Right ventricle myocardium superior (tissue), 1 donor: ENCODE measurements around the gene HSPA8. TPM values are rescaled to one million over a fixed set of nuclear protein-coding genes. Genes with fewer than 3 reads are reported as not detected.
A peak's percentile ranks its signal among the peaks of the same experiment; 100 is the strongest.

Experiments used
- ATAC-seq: fragments of 200-7000 bp; cut with Tn5 transposase; one replicate; pipeline ENCODE4 v1.9.1; 2020; ENCODE audit warnings: mild to moderate bottlenecking; ENCODE audit not compliant: poor library complexity
- DNase-seq: peaks from one replicate; pipeline ENCODE4 v3.0.0-alpha.2; 2020
- intact Hi-C: fragments of 100-400 bp; cut with DNase I; formaldehyde crosslinking; loops from one replicate; pipeline ENCODE4 v1.11.2; 2022
- total RNA-seq: library from RNA; stranded (reverse); fragmentation: NEBNext Ultra II Directional; extraction: Animal tissue kit (Norgen Biotek cat#: 25700); gene quantifications from one replicate; pipeline ENCODE4 v1.2.1, GENCODE V29; 2021
- donor health status: DM: no; HTN: yes; CAD: no; lungs with severe emphysema.

HSPA8 gene
- total RNA-seq, 1 donor from 2014 or later = 1,336 TPM

DNA sequence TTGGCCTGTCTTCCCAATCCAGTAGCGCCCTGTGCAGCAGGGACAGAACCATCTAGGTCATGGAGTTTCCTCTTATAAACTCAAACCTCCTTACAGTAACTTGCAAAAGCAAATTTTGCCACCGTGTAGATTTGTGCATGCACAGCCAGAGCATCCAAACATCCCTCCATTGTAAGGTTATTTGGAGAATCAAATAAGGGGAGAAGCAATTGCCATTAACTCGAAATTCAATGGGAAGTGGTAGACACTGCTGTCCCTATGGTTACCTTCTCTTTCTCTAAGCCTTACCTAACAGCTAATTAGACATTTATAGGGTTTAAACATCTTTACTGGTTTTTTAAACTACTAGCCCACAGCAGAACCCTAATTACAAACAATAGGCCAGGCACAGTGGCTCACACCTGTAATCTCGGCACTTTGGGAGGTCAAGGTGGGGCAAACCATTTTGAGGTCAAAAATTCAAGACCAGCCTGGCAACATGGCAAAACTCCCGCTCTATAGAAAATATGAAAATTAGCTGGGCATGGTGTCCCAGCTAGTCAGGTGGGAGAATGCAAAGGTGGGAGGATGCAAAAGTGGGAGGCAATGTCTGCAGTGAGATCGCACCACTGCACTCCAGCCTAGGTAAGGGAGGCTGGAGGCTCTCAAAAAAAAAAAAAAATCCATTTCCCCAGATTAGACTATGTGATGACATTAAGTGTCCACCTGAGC is 6.6 kb downstream of the HSPA8 start:
- ATAC-seq = no peak
- DNase-seq = no peak
- intact Hi-C loops = no loop called here

DNA sequence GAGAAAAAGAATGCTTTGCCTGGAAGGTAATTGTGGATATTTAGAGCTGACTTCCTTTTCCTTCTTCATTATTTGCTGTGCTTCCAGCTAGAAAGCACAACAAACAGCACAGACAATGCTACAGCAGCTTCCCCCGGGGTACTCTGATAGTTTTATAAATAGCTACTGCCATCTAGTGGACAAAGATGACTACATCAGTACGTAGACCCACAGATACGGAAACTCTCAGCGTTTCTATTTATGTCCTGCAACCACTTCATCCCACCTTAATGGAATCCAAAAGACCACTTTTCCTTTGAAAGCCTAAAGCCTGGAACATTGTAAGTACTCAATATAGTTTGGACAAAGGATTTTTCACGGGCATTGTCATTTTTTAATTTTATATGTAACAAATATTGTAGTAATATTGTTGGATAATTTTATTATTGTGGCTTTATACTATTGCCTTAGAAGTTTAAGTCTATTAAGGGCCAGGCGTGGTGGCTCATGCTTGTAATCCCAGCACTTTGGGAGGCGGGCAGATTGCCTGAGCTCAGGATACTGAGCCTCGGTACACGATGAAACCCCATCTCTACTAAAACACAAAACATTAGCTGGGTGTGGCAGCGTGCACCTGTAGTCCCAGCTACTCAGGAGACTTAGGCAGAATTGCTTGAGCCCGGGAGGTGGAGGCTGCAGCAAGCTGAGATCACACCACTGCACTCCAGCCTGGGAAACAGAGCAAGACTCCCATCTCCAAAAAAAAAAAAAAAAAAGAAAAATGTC is 7.5 kb downstream of the HSPA8 start:
- ATAC-seq (peak; percentile 87), DNase-seq (no peak)
- intact Hi-C loops = no loop called here

DNA sequence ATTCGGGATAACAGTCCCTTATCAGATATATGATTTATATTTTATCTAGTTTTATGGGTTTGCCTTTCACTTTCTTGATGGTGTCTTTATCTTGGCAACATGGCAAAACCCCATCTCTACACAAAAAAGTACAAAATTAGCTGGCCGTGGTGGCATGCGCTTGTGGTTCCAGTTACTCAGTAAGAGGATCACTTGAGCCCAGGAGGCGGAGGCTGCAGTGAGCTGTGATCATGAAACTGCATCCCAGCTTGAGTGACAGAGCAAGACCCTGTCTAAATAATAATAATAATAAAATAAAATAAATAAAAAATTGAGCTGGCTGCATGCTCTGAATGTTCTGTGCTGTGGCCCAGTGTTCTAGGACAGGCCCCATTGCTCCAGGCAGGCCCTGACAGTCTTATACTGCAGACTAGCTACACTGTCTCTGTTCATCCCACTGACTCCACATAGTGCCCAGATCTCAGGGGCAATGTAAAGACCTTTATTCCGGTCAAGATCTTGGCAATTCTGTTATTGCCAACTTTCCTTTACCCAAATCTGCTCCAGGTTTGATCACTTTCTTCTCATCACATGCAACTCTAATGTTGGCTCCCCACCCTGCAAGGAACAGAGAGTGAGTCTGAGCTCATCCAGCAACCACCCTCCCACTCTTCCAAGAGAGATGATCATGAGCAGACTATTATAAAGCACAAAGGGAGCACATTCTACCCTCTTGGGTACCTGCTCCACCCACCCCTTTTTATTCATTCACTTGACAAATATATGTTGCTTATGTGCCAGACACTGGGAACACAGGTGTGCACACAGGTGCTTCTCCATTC is 8.8 kb downstream of the HSPA8 start:
- ATAC-seq = no peak
- intact Hi-C loops = no loop called here

DNA sequence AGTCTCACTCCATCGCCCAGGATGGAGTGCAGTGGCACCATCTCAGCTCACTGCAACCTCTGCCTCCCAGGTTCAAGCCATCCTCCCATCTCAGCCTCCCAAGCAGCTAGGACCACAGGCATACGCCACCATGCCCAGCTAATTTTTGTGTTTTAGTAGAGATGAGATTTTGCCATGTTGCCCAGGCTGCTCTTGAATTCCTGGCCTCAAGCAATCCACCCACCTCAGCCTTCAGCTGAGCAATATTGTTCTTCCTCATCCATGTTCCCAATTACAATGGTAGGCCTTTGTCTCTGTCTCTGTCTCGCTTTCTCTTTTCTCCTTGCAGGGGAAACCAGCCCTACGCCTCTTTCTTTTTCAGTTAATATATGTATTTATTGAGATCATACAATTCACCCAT is 10.3 kb downstream of the HSPA8 start:
- ATAC-seq = no peak
- intact Hi-C loops = no loop called here
- DNase-seq = no peak

More for the DNA sequence above, 8.8 kb downstream of the HSPA8 start:
- no peak for DNase-seq

DNA sequence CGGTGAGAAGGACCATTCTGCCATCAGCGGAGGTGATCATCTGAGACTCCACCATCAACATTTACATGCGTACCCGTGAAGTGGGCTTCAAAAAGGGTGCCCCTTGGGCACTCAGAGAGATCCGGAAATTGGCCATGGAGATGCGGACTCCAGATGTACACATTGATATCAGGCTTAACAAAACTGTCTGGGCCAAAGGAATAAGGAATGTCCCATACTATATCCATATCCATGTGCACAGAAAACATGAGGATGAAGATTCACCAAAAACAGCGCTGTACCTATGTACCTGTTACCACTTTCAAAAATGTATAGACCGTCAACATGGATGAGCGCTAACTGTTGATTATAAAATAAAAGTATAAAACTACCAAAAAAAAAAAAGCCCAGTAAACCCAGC is 10.8 kb downstream of the HSPA8 start:
- ATAC-seq (no peak), DNase-seq (no peak)
- intact Hi-C loops = no loop called here

DNA sequence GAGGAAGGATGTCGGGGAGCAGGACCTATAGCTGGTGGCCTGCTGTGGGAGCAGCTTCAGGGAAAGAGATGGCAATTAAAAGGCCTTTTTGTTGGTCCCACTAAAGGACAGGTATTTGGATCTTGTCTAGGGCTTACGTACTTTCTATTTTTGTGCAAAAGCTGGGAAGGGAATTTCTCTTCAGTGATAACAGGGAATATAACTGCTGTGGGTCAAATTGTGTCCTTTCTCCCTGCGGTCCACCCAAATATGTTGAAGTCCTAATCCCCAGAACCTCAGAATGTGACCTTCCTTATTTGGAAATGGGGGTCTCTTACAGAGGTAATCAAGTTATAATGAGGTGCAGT is 14.0 kb downstream of the HSPA8 start:
- intact Hi-C loops = no loop called here
- DNase-seq (no peak), ATAC-seq (no peak)

DNA sequence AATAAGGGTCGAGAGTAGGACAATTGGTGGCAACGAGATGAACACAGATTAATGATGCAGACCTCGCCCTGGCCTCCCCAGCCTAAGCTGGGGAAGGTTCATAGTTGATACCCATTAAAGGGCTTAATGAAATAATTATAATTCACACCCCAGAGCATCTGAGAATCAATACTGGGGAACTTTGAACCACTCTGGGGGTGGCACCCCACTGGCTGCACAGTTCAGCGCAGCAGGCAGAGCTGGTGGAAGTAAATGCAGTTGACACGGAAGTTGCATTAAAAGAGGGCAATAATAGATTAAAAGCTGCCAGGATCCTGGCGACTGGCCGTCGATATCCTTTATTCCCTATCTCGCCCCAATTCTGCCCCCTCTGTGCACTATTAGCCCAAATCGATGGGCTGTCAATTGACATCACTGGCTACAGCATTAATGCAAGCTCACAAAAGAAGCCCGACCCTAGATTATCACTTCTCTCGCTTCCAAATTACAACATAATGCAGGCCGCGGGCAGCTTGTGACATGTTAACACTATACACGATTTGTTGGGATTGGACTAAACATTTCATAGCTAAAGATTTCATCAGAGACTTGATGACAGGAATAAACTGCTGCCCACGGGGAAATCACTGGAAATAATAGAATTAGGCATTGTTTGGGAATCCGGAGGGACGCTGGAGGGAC is 14.5 kb downstream of the HSPA8 start:
- intact Hi-C loops = no loop called here
- no peak for ATAC-seq
- no peak for DNase-seq

DNA sequence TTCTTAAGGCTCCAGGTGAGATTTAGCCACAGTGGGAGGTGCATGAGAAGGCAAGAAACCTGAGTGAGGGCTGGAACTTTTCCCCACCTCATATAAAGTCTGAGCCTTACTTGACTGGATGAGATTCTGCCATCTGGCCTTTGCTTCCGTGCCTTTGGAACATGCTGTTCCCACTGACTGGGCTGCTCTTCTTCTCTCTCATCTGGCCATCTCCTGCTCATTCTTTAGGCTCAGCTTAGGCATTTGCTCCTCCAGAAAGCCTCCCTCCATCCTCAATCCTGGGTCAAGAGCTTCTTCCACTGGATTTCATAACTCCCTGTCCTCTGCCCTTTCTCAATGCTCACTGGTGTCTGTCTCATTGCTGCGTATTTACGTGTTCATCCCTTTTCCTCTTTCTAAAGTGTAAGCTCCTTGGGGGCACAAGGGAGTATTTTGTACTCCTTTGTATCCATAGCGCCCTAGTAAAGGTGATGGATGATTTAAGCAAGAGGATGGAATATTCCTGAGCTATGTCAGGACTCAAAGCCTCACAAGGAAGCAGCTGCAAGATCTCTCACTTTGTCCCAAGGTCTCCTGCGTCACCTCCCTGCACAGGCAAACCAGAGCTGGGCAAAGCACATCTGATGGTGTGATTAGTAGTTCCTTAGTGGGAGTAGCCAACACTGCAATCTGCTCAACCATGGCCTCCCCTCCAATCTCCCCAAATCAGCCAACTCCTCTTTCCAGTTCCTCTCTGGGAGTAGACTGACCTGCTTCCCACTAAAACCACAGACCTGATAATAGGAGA is 15.3 kb downstream of the HSPA8 start:
- intact Hi-C loops = no loop called here
- DNase-seq = no peak
- ATAC-seq = no peak

DNA sequence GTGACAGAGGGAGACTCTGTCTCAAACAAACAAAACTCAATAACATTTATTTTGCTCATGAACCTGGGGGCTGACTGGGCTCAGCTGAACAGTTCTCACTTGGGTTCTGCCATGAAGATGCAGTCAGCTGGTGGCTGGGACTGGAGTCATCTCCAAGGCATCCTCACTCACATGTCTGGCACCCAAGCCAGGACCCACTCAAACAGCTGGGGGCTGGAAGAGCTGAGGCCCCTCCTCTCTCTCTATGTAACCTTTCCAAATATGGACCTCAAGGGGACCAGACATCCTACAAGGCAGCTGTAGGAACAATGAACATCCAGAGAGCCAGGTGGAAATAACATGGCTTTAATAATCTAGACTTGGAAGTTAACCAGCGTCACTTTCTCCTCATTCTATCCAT is 16.8 kb downstream of the HSPA8 start:
- intact Hi-C loops = no loop called here
- DNase-seq (no peak), ATAC-seq (no peak)

DNA sequence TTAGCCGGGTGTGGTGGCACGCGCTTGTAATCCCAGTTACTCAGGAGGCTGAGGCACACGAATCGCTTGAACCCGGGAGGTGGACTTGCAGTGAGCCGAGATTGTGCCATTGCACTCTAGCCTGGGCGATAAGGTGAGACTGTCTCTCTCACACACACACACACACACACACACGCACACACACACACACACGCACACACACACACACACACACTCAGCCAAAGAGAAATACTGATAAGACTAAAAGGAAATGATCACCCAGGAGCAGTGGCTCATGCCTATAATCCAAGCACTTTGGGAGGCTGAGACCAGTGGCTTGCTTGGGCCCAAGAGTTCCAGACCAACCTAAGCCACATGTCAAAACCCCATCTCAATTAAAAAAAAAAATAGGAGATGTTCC is 20.8 kb downstream of the HSPA8 start:
- DNase-seq (no peak), ATAC-seq (no peak)

DNA sequence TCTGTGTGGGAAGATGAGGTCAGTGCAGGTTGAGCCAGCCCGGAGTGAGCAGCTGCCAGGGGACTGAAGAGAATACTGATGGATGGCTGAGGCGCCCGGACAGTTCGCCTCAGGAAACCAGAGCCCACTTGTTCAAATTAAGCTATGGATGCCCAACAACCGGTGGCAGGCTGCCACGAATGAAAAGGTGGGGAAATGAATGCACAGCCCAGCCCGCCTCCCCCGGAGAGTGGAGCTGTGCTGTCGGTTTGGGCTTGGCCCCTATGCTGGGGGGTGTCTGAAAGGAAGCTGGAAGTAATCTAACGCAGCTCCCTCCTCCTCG is 21.9 kb downstream of the HSPA8 start:
- intact Hi-C loops = no loop called here
- ATAC-seq (no peak), DNase-seq (no peak)

More for the DNA sequence above, 20.8 kb downstream of the HSPA8 start:
- intact Hi-C loops = no loop called here

DNA sequence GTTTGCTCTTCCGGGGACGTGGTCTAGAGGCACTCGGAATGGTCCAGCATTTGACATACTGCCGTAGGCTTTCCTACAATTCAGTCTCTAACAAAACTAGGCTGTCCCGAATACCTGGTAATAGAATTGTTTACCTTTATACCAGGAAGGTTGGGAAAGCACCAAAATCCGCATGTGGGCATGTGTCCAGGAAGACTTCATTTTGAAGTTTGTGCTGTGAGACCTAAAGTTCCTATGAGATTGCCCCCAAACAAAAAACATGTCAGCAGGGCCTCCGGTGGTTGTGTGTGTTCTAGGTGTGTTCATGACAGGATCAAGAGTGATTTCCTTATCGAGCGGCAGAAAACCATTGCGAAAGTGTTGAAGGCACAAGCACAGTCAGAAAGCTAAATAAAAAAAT is 26.1 kb downstream of the HSPA8 start:
- intact Hi-C loops = no loop called here
- ATAC-seq = no peak
- no peak for DNase-seq

DNA sequence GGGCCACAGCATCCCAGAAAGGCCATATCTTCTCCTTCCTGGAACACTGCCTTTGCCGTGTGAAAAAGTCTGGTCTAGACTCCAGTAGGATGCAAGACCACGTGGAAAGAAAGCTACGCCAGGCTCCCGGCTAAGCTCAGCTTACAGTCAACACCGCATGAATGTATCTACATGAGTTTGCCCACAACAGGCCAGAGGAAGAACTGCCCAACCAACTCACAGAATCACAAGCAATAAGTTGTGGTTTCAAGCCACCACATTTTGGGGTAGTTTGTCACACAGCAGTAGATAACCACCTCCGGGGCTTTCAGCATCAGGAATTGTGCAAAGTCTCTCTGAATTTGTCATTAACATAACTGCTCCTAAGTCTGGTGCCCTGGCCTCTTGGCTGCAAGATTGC is 27.3 kb downstream of the HSPA8 start:
- no peak for DNase-seq
- intact Hi-C loops = no loop called here
- no peak for ATAC-seq

DNA sequence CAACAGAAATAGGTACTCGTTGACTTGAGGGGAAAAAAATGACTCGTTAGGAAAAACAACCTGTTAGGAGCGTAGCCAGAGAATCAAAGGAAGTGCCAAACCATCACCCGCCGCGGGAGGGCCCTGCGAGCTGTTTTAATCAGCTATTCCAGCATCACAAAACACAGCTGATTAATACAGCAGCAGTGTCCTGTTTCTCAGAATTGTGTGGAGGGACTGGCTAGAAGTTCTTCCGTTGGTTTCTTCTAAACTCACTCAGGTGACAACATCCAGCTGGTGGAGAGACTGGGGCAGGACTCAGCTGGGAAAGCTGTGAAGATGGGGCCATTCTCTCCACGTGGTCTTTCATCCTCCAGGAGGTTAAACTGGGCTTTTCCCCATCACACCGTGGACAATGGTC is 28.0 kb downstream of the HSPA8 start:
- intact Hi-C loops = no loop called here
- ATAC-seq = no peak

DNA sequence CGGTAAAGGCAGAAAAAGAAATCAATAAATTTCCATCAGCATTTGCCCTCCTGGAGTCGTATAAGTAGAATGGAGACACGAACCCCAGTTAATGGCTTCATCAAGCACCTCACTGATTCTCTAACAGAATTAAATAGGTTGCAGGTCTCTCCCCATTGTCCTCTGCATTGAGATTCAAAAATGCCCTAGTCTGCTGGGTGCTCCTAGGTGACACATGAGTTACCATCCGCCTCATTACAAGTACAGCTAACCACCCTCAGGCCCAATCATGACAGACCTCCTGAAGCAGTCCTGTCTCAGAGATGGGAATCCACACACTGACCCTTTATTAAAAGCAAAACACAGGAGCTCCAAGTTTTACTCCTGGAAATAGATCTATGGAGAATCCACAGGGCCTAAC is 31.4 kb downstream of the HSPA8 start:
- ATAC-seq = no peak
- intact Hi-C loops = no loop called here

More for the DNA sequence above, 28.0 kb downstream of the HSPA8 start:
- DNase-seq = no peak

DNA sequence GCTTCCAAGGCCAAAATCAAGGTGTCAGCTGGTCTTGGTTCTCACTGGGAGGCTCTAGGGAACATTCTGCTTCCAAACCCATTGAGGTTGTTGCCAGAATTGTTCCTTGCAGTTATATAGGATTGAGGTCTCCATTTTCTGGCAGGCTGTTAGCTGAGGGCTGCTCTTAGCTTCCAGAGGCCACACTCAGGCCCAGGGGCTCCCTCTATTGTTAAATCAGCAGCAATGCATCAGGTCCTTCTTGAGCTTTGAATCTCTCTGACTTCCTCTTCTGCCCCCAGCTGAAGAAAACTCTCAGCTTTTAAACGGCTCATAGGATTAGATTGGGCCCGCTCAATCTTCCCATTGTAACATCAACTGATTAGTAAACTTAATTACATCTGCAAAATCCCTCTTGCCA is 41.0 kb downstream of the HSPA8 start:
- no peak for DNase-seq
- intact Hi-C loops = loop anchor here (5.0 kb wide), 1 partner anchor 109 kb away; no protein-coding TSS in a partner anchor
- no peak for ATAC-seq

More for the DNA sequence above, 31.4 kb downstream of the HSPA8 start:
- no peak for DNase-seq

DNA sequence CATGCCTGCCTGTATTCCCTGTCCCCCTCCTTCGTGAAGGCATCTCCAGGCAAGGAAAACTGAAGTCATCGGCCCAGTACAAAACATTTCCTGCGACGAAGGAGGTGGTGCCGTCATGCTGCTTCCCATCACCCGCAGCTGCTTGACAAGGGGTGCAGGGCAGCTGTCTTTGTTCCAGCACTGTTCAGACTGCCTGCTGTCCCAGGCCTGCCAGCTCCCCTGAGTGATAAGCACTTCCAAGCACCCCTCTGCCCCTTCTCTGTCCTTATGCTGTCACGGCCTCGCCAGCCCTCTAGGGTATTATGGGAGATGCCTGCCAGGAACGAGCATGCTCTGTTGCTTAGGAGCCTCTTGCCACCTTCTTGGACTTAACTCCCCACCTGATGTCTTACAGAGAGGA is 43.2 kb downstream of the HSPA8 start:
- intact Hi-C loops = no loop called here
- ATAC-seq (peak; percentile 76), DNase-seq (peak; percentile 48)

DNA sequence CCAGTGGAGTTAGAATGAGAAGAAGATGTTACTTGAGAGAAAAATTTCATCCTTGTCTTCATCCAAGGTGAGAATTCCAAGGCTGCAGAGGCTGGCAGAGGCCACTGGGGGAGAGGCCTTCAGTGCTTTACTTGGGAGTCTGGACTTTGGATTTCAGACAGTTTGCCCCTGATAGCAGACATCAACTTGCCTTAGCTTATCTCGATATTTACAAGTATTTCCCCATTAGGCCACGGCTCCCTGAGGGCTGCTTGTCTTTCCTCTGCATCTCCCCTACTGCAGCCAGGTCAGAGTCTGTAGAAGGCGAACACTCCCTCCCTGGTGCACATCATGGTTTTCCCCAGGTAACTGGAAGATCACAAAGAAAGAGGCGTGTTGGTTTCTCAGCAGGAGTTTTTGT is 50.4 kb downstream of the HSPA8 start:
- intact Hi-C loops = no loop called here
- no peak for DNase-seq

More for the DNA sequence above, 50.4 kb downstream of the HSPA8 start:
- ATAC-seq = no peak
